Activated naive CD4-positive, alpha-beta T cell treated with anti-CD3 and anti-CD28 coated beads, Interleukin-2, amount 50 U/mL, for 24 hours (primary cell): ENCODE data around the gene PNMA8C.

Experiments used
- H3K27ac Mint-ChIP-seq: one replicate; pipeline ENCODE4 v1.8.0; 2021; ENCODE audit warnings: mild to moderate bottlenecking, mixed read lengths
- H3K27me3 Mint-ChIP-seq: one replicate; pipeline ENCODE4 v1.8.0; 2021; ENCODE audit warnings: mixed read lengths
- H3K36me3 Mint-ChIP-seq: one replicate; pipeline ENCODE4 v1.8.0; 2021; ENCODE audit warnings: mixed read lengths
- H3K4me1 Mint-ChIP-seq: one replicate; pipeline ENCODE4 v1.8.0; 2021; ENCODE audit warnings: mixed read lengths
- H3K4me3 Mint-ChIP-seq: one replicate; pipeline ENCODE4 v1.8.0; 2021; ENCODE audit warnings: mild to moderate bottlenecking, mixed read lengths
- H3K9me3 Mint-ChIP-seq: one replicate; pipeline ENCODE4 v1.8.0; 2021; ENCODE audit warnings: mixed read lengths

Gene PNMA8C

GRCh38 chr19:46390121-46390858 lies 38.4 kb downstream of the PNMA8C start:
- H3K4me3 Mint-ChIP-seq = no peak overlapping the region
- H3K4me1 Mint-ChIP-seq = peaks cover 10% of the 10 kb centered on the region
- H3K27ac Mint-ChIP-seq = no peak overlapping the region
- no peaks in the 10 kb centered on the region for H3K27me3 Mint-ChIP-seq
- peaks cover 18% of the 10 kb centered on the region for H3K36me3 Mint-ChIP-seq
- no peaks in the 10 kb centered on the region for H3K9me3 Mint-ChIP-seq

- peaks cover 20% of the 10 kb centered on the region for H3K36me3 Mint-ChIP-seq
Observed at GRCh38 chr19:46388311-46389095, 40.2 kb downstream of the PNMA8C start.

GRCh38 chr19:46387713-46388130 lies 41.0 kb downstream of the PNMA8C start:
- Mint-ChIP-seq H3K27me3 (no peaks in the 10 kb centered on the region), H3K9me3 (no peaks in the 10 kb centered on the region), H3K4me3 (no peak overlapping the region), H3K4me1 (peaks cover 4% of the 10 kb centered on the region), H3K36me3 (peaks cover 19% of the 10 kb centered on the region), H3K27ac (no peak overlapping the region)

More at GRCh38 chr19:46388311-46389095, 40.2 kb downstream of the PNMA8C start:
- Mint-ChIP-seq H3K27me3 (no peaks in the 10 kb centered on the region), H3K9me3 (no peaks in the 10 kb centered on the region), H3K4me1 (peaks cover 6% of the 10 kb centered on the region), H3K4me3 (no peak overlapping the region), H3K27ac (no peak overlapping the region)

- H3K27me3 Mint-ChIP-seq = no peaks in the 10 kb centered on the region
- no peak overlapping the region for H3K27ac Mint-ChIP-seq
- no peaks in the 10 kb centered on the region for H3K4me1 Mint-ChIP-seq
- H3K4me3 Mint-ChIP-seq = no peak overlapping the region
- H3K9me3 Mint-ChIP-seq = no peaks in the 10 kb centered on the region
- peaks cover 16% of the 10 kb centered on the region for H3K36me3 Mint-ChIP-seq
Observed at GRCh38 chr19:46386996-46387712, 41.6 kb downstream of the PNMA8C start.

GRCh38 chr19:46386151-46386550 lies 42.6 kb downstream of the PNMA8C start:
- Mint-ChIP-seq H3K27ac (no peak overlapping the region), H3K9me3 (no peaks in the 10 kb centered on the region), H3K4me1 (no peaks in the 10 kb centered on the region), H3K36me3 (peaks cover 16% of the 10 kb centered on the region), H3K27me3 (no peaks in the 10 kb centered on the region), H3K4me3 (no peak overlapping the region)

GRCh38 chr19:46385636-46386035 lies 43.1 kb downstream of the PNMA8C start:
- H3K9me3 Mint-ChIP-seq = no peaks in the 10 kb centered on the region
- no peaks in the 10 kb centered on the region for H3K27me3 Mint-ChIP-seq
- H3K4me1 Mint-ChIP-seq = peaks cover 4% of the 10 kb centered on the region
- peaks cover 21% of the 10 kb centered on the region for H3K36me3 Mint-ChIP-seq
- no peak overlapping the region for H3K4me3 Mint-ChIP-seq
- no peak overlapping the region for H3K27ac Mint-ChIP-seq

- H3K4me1 Mint-ChIP-seq = peaks cover 8% of the 10 kb centered on the region
- H3K27ac Mint-ChIP-seq = no peak overlapping the region
- H3K9me3 Mint-ChIP-seq = no peaks in the 10 kb centered on the region
- H3K4me3 Mint-ChIP-seq = no peak overlapping the region
- peaks cover 23% of the 10 kb centered on the region for H3K36me3 Mint-ChIP-seq
- no peaks in the 10 kb centered on the region for H3K27me3 Mint-ChIP-seq
Observed at GRCh38 chr19:46384396-46384795, 44.3 kb downstream of the PNMA8C start.

GRCh38 chr19:46383846-46384245 lies 44.9 kb downstream of the PNMA8C start:
- Mint-ChIP-seq H3K27ac (no peak overlapping the region), H3K4me3 (no peak overlapping the region), H3K9me3 (no peaks in the 10 kb centered on the region), H3K36me3 (peaks cover 23% of the 10 kb centered on the region), H3K4me1 (peaks cover 8% of the 10 kb centered on the region), H3K27me3 (no peaks in the 10 kb centered on the region)

- Mint-ChIP-seq H3K4me3 (no peak overlapping the region), H3K9me3 (no peaks in the 10 kb centered on the region), H3K27ac (no peak overlapping the region), H3K4me1 (peaks cover 11% of the 10 kb centered on the region), H3K36me3 (peaks cover 23% of the 10 kb centered on the region), H3K27me3 (no peaks in the 10 kb centered on the region)
Observed at GRCh38 chr19:46383171-46383815, 45.4 kb downstream of the PNMA8C start.

- peaks cover 18% of the 10 kb centered on the region for H3K36me3 Mint-ChIP-seq
- H3K27ac Mint-ChIP-seq = peak overlapping the region; percentile 23
- peaks cover 11% of the 10 kb centered on the region for H3K4me1 Mint-ChIP-seq
- no peaks in the 10 kb centered on the region for H3K9me3 Mint-ChIP-seq
- no peaks in the 10 kb centered on the region for H3K27me3 Mint-ChIP-seq
- no peak overlapping the region for H3K4me3 Mint-ChIP-seq
Observed at GRCh38 chr19:46381756-46382345, 46.9 kb downstream of the PNMA8C start.

- peak overlapping the region; percentile 23 for H3K27ac Mint-ChIP-seq
- no peaks in the 10 kb centered on the region for H3K27me3 Mint-ChIP-seq
- H3K4me1 Mint-ChIP-seq = peaks cover 11% of the 10 kb centered on the region
- no peaks in the 10 kb centered on the region for H3K9me3 Mint-ChIP-seq
- peaks cover 17% of the 10 kb centered on the region for H3K36me3 Mint-ChIP-seq
- no peak overlapping the region for H3K4me3 Mint-ChIP-seq
Observed at GRCh38 chr19:46381346-46381745, 47.4 kb downstream of the PNMA8C start.

- Mint-ChIP-seq H3K9me3 (no peaks in the 10 kb centered on the region), H3K27ac (no peak overlapping the region), H3K4me1 (peaks cover 11% of the 10 kb centered on the region)
Observed at GRCh38 chr19:46380690-46381089, 48.0 kb downstream of the PNMA8C start.

GRCh38 chr19:46378268-46378667 lies 50.5 kb downstream of the PNMA8C start:
- H3K27me3 Mint-ChIP-seq = no peaks in the 10 kb centered on the region
- H3K4me3 Mint-ChIP-seq = no peak overlapping the region
- H3K4me1 Mint-ChIP-seq = peaks cover 11% of the 10 kb centered on the region
- H3K9me3 Mint-ChIP-seq = no peaks in the 10 kb centered on the region
- H3K27ac Mint-ChIP-seq = no peak overlapping the region
- peaks cover 15% of the 10 kb centered on the region for H3K36me3 Mint-ChIP-seq

More at GRCh38 chr19:46380690-46381089, 48.0 kb downstream of the PNMA8C start:
- peaks cover 16% of the 10 kb centered on the region for H3K36me3 Mint-ChIP-seq
- no peak overlapping the region for H3K4me3 Mint-ChIP-seq
- no peaks in the 10 kb centered on the region for H3K27me3 Mint-ChIP-seq

GRCh38 chr19:46376241-46377153 lies 52.2 kb downstream of the PNMA8C start:
- H3K4me3 Mint-ChIP-seq = no peak overlapping the region
- peaks cover 15% of the 10 kb centered on the region for H3K4me1 Mint-ChIP-seq
- no peaks in the 10 kb centered on the region for H3K9me3 Mint-ChIP-seq
- no peaks in the 10 kb centered on the region for H3K27me3 Mint-ChIP-seq
- no peak overlapping the region for H3K27ac Mint-ChIP-seq
- H3K36me3 Mint-ChIP-seq = peaks cover 15% of the 10 kb centered on the region
